H1 (cell line): Measurements from ENCODE around the gene SPRR2F. TPM values are rescaled to one million over a fixed set of nuclear protein-coding genes. Genes with fewer than 3 reads are reported as not detected.

Experiments
- CHD1 ChIP-seq: IDR thresholded peaks from 2 replicates; pipeline ENCODE4 v1.6.1; 2012; ENCODE audit warnings: low read depth, low read length, improper control_type of control experiment
- GTF2F1 ChIP-seq: IDR thresholded peaks from 2 replicates; pipeline ENCODE4 v1.6.1; 2012; ENCODE audit warnings: low read depth, low read length, improper control_type of control experiment, borderline replicate concordance
- polyA plus RNA-seq, 7 experiments: library from polyadenylated mRNA; depleted of rRNA in 3 of 7; stranded (reverse) in 5 of 7; unstranded in 2 of 7; fragments of >200 nt in 5 of 7; fragments of 200-250 nt in 2 of 7; gene quantifications; 1 replicate in 5 of 7; 2 replicates in 1 of 7; 4 replicates in 1 of 7; pipeline versions ENCODE4 v1.2.1 to v1.2.3, GENCODE V29; 2011 to 2013; ENCODE audit warnings: missing spikeins in 2 of 7, mixed read lengths in 2 of 7
- total RNA-seq: library from RNA; stranded (reverse); fragmentation: NEBNext Ultra II Directional; extraction: Animal tissue kit (Norgen Biotek cat#: 25700); gene quantifications from 2 replicates; pipeline ENCODE4 v1.2.1, GENCODE V29; 2021

The SPRR2F gene
- total and polyA plus RNA-seq, 2 of the 8 experiments (the other 6 are each of a cell fraction or from before 2014, with no cell fraction given), result 0.50 to 1.1 TPM

DNA sequence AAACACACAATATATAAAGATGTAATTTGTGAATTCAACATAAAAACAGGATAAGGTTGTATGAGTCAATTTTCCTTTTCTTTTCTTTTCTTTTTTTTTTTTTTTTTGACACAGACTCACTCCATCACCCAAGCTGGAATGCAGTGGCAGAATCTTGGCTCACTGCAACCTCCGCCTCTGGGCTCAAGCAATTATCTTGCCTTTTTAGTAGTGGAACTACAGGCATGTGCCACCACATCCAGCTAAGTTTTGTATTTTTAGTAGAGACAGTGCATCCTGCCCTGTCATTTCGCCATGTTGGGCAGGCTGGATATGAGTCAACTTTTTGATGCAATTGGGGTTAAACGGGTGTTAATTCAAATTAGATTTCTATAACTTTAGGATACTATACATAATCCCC, 31.6 kb downstream of the SPRR2F start (continued):
- no peak for TF ChIP-seq GTF2F1
- no peak for TF ChIP-seq CHD1
